ENCODE data around the gene WWOX. TPM values are rescaled to one million over a fixed set of nuclear protein-coding genes. Genes with fewer than 3 reads are reported as not detected.

Gene WWOX
- total and polyA plus RNA-seq, 7 donors: 7.1 to 46.8 (median 16.1) TPM

- TF ChIP-seq POLR2A (IDR thresholded peaks at IDR 0.05) (no peak), EP300 (IDR thresholded peaks at IDR 0.05) (no peak), CTCF (IDR thresholded peaks at IDR 0.05) (no peak), POLR2AphosphoS5 (IDR thresholded peaks at IDR 0.05) (no peak)
- Histone ChIP-seq H3K9me3 (no peaks in the 10 kb centered on the region), H3K36me3 (no peaks in the 10 kb centered on the region), H3K4me1 (no peaks in the 10 kb centered on the region), H3K4me3 (no peak overlapping the region), H3K27ac (no peak overlapping the region), H3K27me3 (no peaks in the 10 kb centered on the region)
- WGBS, 2 donors: 70 to 90% methylated on average over 9 of the region's 9 CpGs
- intact Hi-C loops (cut with DNase I): no loop called here
- DNase-seq: no peak
These were observed 922.7 kb downstream of the WWOX start for GRCh38 chr16:79021991-79022630.

DNA sequence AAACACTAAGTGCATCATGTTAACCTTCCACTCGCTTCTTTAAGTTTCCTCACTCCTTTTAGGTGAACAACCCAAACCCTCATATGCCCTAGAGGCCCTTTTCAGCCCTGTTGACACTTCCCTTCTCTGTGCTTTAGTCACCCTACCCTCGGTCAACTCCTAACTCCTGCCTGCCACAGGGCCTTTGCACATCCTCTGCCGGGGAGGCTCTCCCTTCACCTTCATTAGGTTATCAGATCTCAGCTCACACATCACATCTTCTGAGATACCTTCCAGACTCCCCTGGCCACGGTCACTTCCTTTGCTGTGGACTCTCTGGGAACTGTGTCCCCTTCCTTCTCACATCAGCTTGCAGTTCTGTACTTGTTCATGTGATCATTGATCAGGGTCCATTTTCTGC is 926.7 kb downstream of the WWOX start:
- TF ChIP-seq POLR2AphosphoS5 (IDR thresholded peaks at IDR 0.05) (no peak), POLR2A (IDR thresholded peaks at IDR 0.05) (no peak), EP300 (IDR thresholded peaks at IDR 0.05) (no peak), CTCF (IDR thresholded peaks at IDR 0.05) (no peak)
- Histone ChIP-seq H3K27me3 (no peaks in the 10 kb centered on the region), H3K4me1 (no peaks in the 10 kb centered on the region), H3K4me3 (no peak overlapping the region), H3K27ac (no peak overlapping the region), H3K9me3 (no peaks in the 10 kb centered on the region), H3K36me3 (no peaks in the 10 kb centered on the region)
- no peak for DNase-seq
- 90 to 93% methylated on average over 4 of the region's 4 CpGs for WGBS, 2 donors
- intact Hi-C loops (cut with DNase I): no loop called here

DNA sequence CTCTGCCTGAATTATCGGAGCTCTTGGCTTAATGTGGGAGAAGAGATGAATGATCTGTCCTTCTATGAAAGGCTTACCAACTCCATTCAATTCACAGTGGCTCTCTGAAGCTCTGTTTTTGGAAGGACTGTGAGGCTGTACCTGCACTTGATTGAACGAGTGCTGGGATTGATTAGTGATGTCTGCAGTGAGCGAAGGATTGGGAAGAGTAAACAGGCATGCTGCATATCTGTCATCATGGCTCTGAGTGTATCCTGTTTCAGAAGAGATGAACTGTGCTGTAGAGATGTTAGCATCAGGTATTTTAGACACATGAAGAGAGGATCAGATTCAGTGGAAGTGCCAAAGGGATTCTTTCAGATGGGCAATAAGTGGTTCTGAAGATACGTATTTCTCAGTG is 937.1 kb downstream of the WWOX start:
- Histone ChIP-seq H3K27me3 (no peaks in the 10 kb centered on the region), H3K36me3 (no peaks in the 10 kb centered on the region), H3K4me3 (no peak overlapping the region), H3K9me3 (no peaks in the 10 kb centered on the region), H3K4me1 (peaks cover 0 to 15% (median 14%) of the 10 kb centered on the region in 4 donors), H3K27ac (peak overlapping the region in 2 of 4 donors; percentile 17 to 67)
- intact Hi-C loops (cut with DNase I): no loop called here
- 96 to 98% methylated on average over 4 of the region's 4 CpGs for WGBS, 2 donors
- TF ChIP-seq EP300 (IDR thresholded peaks at IDR 0.05): no peak
- no peak for TF ChIP-seq POLR2AphosphoS5 (IDR thresholded peaks at IDR 0.05)
- TF ChIP-seq CTCF (IDR thresholded peaks at IDR 0.05): no peak
- TF ChIP-seq POLR2A (IDR thresholded peaks at IDR 0.05): no peak
- DNase-seq: no peak

DNA sequence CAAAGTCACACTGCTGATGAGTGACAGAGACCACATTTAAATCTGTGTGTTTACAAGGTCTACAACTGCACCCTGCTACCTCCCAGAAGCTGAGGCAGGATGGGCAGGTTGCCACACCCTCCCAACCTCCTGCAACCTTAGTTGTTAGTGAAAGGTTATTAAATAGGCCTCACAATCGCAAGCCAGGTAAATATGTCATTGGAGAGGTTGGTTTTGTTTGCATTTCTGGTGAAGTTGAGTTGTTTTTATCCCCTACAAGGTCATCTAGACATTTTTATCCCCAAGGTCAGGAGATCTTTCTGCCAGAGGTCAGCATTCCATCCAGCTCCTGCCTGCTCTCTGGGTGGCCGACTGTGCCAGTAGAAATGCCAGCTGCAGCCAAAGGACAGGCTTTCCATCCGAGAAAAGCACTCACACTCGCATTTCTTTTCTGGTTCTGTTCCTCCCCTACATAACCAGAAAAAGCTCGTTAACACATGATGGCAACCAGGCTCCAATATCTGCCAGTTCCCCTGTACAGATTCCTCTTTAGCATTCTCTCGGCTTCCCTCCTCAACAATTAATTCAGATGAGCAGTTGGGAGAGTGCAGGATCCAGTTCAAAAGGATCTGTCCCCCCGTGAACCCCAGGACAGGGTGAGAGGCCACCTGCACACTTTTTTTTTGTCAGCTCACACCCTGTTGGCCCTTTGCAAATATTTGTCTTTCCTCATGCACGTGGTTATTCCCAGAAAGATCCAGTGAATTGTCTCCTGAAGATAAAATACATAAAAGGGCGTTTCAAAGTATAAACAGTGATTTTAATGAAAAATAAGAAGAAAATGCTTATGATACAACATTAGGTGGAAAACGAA is 938.3 kb downstream of the WWOX start:
- TF ChIP-seq POLR2AphosphoS5 (IDR thresholded peaks at IDR 0.05): peak in 2 of 4 donors; percentile 52 to 68
- no peak for TF ChIP-seq EP300 (IDR thresholded peaks at IDR 0.05)
- no peaks in the 10 kb centered on the region for H3K9me3 ChIP-seq
- intact Hi-C loops (cut with DNase I): no loop called here
- peak; percentile 64 for DNase-seq
- peak overlapping the region in 3 of 4 donors; percentile 17 to 67 (median 56) for H3K27ac ChIP-seq
- H3K4me1 ChIP-seq: peaks cover 0 to 15% (median 14%) of the 10 kb centered on the region in 4 donors
- H3K27me3 ChIP-seq: no peaks in the 10 kb centered on the region
- H3K4me3 ChIP-seq: no peak overlapping the region
- WGBS, 2 donors: 21 to 69% methylated on average over 10 of the region's 10 CpGs
- H3K36me3 ChIP-seq: no peaks in the 10 kb centered on the region

DNA sequence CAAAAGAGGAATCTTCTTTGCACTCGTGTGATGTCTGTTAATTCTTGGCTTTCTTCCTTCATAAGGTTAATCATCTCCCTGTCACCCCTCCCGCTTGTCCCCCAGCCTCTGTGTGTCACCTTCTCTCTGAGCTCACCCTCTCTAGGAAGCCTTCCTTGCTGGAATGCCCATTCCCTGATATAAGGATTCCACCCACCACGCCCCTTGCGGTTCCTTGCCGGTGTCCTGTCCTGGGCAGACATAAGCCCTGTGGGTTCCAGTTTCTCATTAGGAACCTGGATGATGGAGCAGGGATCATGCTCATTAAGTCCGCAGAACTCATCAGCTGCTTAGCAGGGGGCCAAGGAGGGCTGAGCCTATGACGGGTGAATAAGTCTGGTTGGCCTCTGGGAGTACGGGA is 941.8 kb downstream of the WWOX start:
- Histone ChIP-seq H3K36me3 (no peaks in the 10 kb centered on the region), H3K27me3 (no peaks in the 10 kb centered on the region), H3K9me3 (no peaks in the 10 kb centered on the region), H3K27ac (no peak overlapping the region), H3K4me3 (no peak overlapping the region), H3K4me1 (peaks cover 0 to 15% (median 14%) of the 10 kb centered on the region in 4 donors)
- intact Hi-C loops (cut with DNase I): no loop called here
- TF ChIP-seq POLR2A (IDR thresholded peaks at IDR 0.05): no peak
- no peak for TF ChIP-seq CTCF (IDR thresholded peaks at IDR 0.05)
- no peak for TF ChIP-seq POLR2AphosphoS5 (IDR thresholded peaks at IDR 0.05)
- TF ChIP-seq EP300 (IDR thresholded peaks at IDR 0.05): no peak
- 88 to 96% methylated on average over 8 of the region's 8 CpGs for WGBS, 2 donors
- DNase-seq: no peak
